HepG2 (cell line): ENCODE results near the gene RPL3. TPM values are rescaled to one million over a fixed set of nuclear protein-coding genes. Genes with fewer than 3 reads are reported as not detected.
A peak's percentile ranks its signal among the peaks of the same experiment; 100 is the strongest.

Experiments used
- ESRRA ChIP-seq: sonication (generic); formaldehyde crosslinking; IDR thresholded peaks from 2 replicates; pipeline ENCODE4 v1.5.1; 2020; ENCODE audit warnings: mild to moderate bottlenecking, low read depth, missing genetic modification reagents
- ETV5 ChIP-seq: IDR thresholded peaks from 2 replicates; pipeline ENCODE4 v1.6.1; 2018; ENCODE audit warnings: missing biosample characterization, missing genetic modification reagents, inconsistent platforms, borderline replicate concordance
- GZF1 ChIP-seq: sonication (generic); formaldehyde crosslinking; IDR thresholded peaks from 2 replicates; pipeline ENCODE4 v1.5.1; 2020; ENCODE audit warnings: mild to moderate bottlenecking, missing genetic modification reagents
- KDM1A ChIP-seq: IDR thresholded peaks from 2 replicates; pipeline ENCODE4 v1.6.1; 2016; ENCODE audit warnings: missing compliant biosample characterization
- MEF2D ChIP-seq: sonication (generic); formaldehyde crosslinking; IDR thresholded peaks from 2 replicates; pipeline ENCODE4 v1.5.1; 2020; ENCODE audit warnings: mild to moderate bottlenecking, missing genetic modification reagents
- MXI1 ChIP-seq: IDR thresholded peaks from 3 replicates; pipeline ENCODE4 v1.6.1; 2012; ENCODE audit warnings: low read depth, low read length, inconsistent platforms, borderline replicate concordance
- MZF1 ChIP-seq: sonication (generic); formaldehyde crosslinking; IDR thresholded peaks from 2 replicates; pipeline ENCODE4 v1.8.1; 2023; ENCODE audit warnings: mild to moderate bottlenecking, missing genetic modification reagents, borderline replicate concordance
- NFAT5 ChIP-seq: sonication (generic); formaldehyde crosslinking; IDR thresholded peaks from 2 replicates; pipeline ENCODE4 v1.4.0; 2020; ENCODE audit warnings: missing genetic modification reagents
- PHF8 ChIP-seq: sonication (generic); formaldehyde crosslinking; IDR thresholded peaks from 2 replicates; pipeline ENCODE4 v1.5.0; 2020; ENCODE audit warnings: missing genetic modification reagents
- PITX1 ChIP-seq: sonication (generic); formaldehyde crosslinking; IDR thresholded peaks from 2 replicates; pipeline ENCODE4 v1.5.1; 2020; ENCODE audit warnings: mild to moderate bottlenecking, missing genetic modification reagents
- RNF2 ChIP-seq: fragments of 450-650 bp; conservative IDR thresholded peaks from 2 replicates; pipeline ENCODE4 v1.6.1; 2016; ENCODE audit warnings: low read depth
- SMAD1 ChIP-seq: sonication (generic); formaldehyde crosslinking; IDR thresholded peaks from 2 replicates; pipeline ENCODE4 v1.4.0; 2020; ENCODE audit warnings: missing genetic modification reagents, low read depth, mild to moderate bottlenecking, borderline replicate concordance
- SOX6 ChIP-seq, 2 experiments: fragments of 450-650 bp in 1 of 2; sonication (generic) in 1 of 2; formaldehyde crosslinking in 1 of 2; IDR thresholded peaks; 2 replicates each; pipeline versions ENCODE4 v1.4.0 to v1.6.1; 2017 to 2020; ENCODE audit warnings: antibody characterized with exemption in 1 of 2, mild to moderate bottlenecking in 1 of 2, missing genetic modification reagents in 1 of 2
- SP4 ChIP-seq: sonication (generic); formaldehyde crosslinking; IDR thresholded peaks from 2 replicates; pipeline ENCODE4 v1.8.1; 2023; ENCODE audit warnings: mild to moderate bottlenecking, missing genetic modification reagents
- TCF12 ChIP-seq, 2 experiments: fragments of 450-650 bp in 1 of 2; sonication (generic) in 1 of 2; formaldehyde crosslinking in 1 of 2; IDR thresholded peaks; 2 replicates each; pipeline versions ENCODE4 v1.6.1 to v1.8.0; 2017 to 2022; ENCODE audit warnings: antibody characterized with exemption in 1 of 2, mild to moderate bottlenecking in 1 of 2, missing genetic modification reagents in 1 of 2, moderate library complexity in 1 of 2
- U2AF1 ChIP-seq: fragments of 200-400 bp; formaldehyde crosslinking; optimal IDR thresholded peaks from 2 replicates; pipeline ENCODE3; 2017; ENCODE audit warnings: mild to moderate bottlenecking, low read depth, low read length
- ZC3H4 ChIP-seq: sonication (generic); formaldehyde crosslinking; IDR thresholded peaks from 2 replicates; pipeline ENCODE4 v1.4.0; 2020; ENCODE audit warnings: missing genetic modification reagents, borderline replicate concordance
- ZKSCAN5 ChIP-seq: sonication (generic); formaldehyde crosslinking; IDR thresholded peaks from 2 replicates; pipeline ENCODE4 v1.5.1; 2020; ENCODE audit warnings: mild to moderate bottlenecking, missing genetic modification reagents
- ZNF569 ChIP-seq: sonication (generic); formaldehyde crosslinking; IDR thresholded peaks from 2 replicates; pipeline ENCODE4 v1.5.0; 2020; ENCODE audit warnings: mild to moderate bottlenecking, missing genetic modification reagents, moderate library complexity, borderline replicate concordance
- polyA plus RNA-seq, 8 experiments: library from polyadenylated mRNA; depleted of rRNA in 3 of 8; stranded (reverse) in 7 of 8; unstranded in 1 of 8; fragments of >200 nt; fragmentation: Illumina TruSeq in 4 of 8; extraction: Trizol in 4 of 8; gene quantifications; 2 replicates each; pipeline versions ENCODE4 v1.2.1 to v1.2.3, GENCODE V29; 2011 to 2016; ENCODE audit warnings: low read depth in 4 of 8, missing spikeins in 1 of 8, mixed read lengths in 1 of 8; ENCODE audit not compliant: insufficient read depth in 1 of 8
- total RNA-seq, 5 experiments: library from RNA; depleted of rRNA; stranded (reverse); fragments of >200 nt; fragmentation: Illumina TruSeq; extraction: Trizol; gene quantifications; 2 replicates each; pipeline ENCODE4 v1.2.3, GENCODE V29; 2016; ENCODE audit warnings: low read depth in 1 of 5
- TF ChIP-seq, protein P1 (sequence below): sonication (generic); formaldehyde crosslinking; IDR thresholded peaks from 2 replicates; pipeline ENCODE4 v1.4.0; 2020; ENCODE audit warnings: mild to moderate bottlenecking, missing genetic modification reagents, borderline replicate concordance
- TF ChIP-seq, protein P2 (sequence below): sonication (generic); formaldehyde crosslinking; IDR thresholded peaks from 2 replicates; pipeline ENCODE4 v1.5.0; 2020; ENCODE audit warnings: mild to moderate bottlenecking, missing genetic modification reagents, borderline replicate concordance

The RPL3 gene
- total and polyA plus RNA-seq, 2 of the 13 experiments (the other 11 are each of a cell fraction or from before 2014, with no cell fraction given), result 1,051 to 3,279 TPM

DNA sequence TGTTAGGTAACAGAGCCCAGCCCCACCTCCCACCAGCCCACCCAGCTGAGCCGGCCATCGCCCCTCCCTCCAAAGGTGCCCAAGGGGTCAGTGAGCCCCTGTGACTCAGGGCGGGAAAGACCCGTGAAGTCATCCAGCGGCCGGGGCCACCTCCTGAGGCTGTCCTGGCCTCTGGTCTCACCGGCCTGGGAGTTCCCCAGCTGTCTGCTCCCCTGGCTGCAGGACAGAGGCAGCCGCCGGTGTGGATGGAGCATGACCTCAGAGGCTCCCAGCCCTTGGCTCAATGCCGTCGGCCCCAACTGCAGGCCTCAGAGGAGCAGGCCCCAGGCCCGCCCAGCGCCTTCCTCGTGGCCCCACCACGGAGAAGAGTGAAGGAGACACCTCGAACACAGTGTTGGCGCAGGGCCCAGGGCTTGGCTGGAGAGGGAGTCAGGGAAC, 28.7 kb downstream of the RPL3 start (continued):
- 0 out of 2 replicates have a peak, but pooled peaks have one; percentile 68 for TF ChIP-seq MZF1 (CRISPR knock-in tag)
- TF ChIP-seq GZF1 (CRISPR knock-in tag), result 0 out of 2 replicates have a peak, but pooled peaks have one; percentile 38
- 0 out of 2 replicates have a peak, but pooled peaks have one; percentile 29 for TF ChIP-seq PHF8 (CRISPR knock-in tag)
- no peak for TF ChIP-seq TCF12 (IDR thresholded peaks at IDR 0.05)
- no peak for TF ChIP-seq TCF12 (CRISPR knock-in tag; IDR thresholded peaks at IDR 0.05)
- peak; percentile 40; the same call in 1 of the 2 replicates for TF ChIP-seq PITX1 (CRISPR knock-in tag)
- no peak for TF ChIP-seq SOX6 (IDR thresholded peaks at IDR 0.05)
- TF ChIP-seq SOX6 (CRISPR knock-in tag; IDR thresholded peaks at IDR 0.05), result peak; percentile 41
- TF ChIP-seq ZKSCAN5, result no peak
- 0 out of 2 replicates have a peak, but pooled peaks have one; percentile 36 for TF ChIP-seq SMAD1 (CRISPR knock-in tag)
- TF ChIP-seq U2AF1, result no peak
- no peak for TF ChIP-seq NFAT5 (CRISPR knock-in tag)
- TF ChIP-seq, protein P1, sequence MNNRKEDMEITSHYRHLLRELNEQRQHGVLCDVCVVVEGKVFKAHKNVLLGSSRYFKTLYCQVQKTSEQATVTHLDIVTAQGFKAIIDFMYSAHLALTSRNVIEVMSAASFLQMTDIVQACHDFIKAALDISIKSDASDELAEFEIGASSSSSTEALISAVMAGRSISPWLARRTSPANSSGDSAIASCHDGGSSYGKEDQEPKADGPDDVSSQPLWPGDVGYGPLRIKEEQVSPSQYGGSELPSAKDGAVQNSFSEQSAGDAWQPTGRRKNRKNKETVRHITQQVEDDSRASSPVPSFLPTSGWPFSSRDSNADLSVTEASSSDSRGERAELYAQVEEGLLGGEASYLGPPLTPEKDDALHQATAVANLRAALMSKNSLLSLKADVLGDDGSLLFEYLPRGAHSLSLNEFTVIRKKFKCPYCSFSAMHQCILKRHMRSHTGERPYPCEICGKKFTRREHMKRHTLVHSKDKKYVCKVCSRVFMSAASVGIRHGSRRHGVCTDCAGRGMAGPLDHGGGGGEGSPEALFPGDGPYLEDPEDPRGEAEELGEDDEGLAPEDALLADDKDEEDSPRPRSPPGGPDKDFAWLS, result peak; percentile 16; the same call in 1 of the 2 replicates
- peak; percentile 43; the same call in 1 of the 2 replicates for TF ChIP-seq ETV5
- peak; percentile 69; the same call in 1 of the 2 replicates for TF ChIP-seq MEF2D (CRISPR knock-in tag)
- no peak for TF ChIP-seq MXI1
- TF ChIP-seq ESRRA (CRISPR knock-in tag), result 0 out of 2 replicates have a peak, but pooled peaks have one; percentile 35
- TF ChIP-seq RNF2, result 0 out of 2 replicates have a peak, but pooled peaks have one; percentile 49
- TF ChIP-seq ZC3H4 (CRISPR knock-in tag), result no peak
- TF ChIP-seq, protein P2, sequence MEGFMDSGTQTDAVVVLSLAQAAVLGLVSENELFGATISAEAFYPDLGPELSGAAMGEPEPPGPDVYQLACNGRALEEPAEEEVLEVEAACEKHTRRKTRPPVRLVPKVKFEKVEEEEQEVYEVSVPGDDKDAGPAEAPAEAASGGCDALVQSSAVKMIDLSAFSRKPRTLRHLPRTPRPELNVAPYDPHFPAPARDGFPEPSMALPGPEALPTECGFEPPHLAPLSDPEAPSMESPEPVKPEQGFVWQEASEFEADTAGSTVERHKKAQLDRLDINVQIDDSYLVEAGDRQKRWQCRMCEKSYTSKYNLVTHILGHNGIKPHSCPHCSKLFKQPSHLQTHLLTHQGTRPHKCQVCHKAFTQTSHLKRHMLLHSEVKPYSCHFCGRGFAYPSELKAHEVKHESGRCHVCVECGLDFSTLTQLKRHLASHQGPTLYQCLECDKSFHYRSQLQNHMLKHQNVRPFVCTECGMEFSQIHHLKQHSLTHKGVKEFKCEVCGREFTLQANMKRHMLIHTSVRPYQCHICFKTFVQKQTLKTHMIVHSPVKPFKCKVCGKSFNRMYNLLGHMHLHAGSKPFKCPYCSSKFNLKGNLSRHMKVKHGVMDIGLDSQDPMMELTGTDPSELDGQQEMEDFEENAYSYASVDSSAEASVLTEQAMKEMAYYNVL (CRISPR knock-in tag), result no peak
- TF ChIP-seq KDM1A (CRISPR knock-in tag), result no peak
- 0 out of 2 replicates have a peak, but pooled peaks have one; percentile 14 for TF ChIP-seq SP4 (CRISPR knock-in tag)
- TF ChIP-seq ZNF569 (CRISPR knock-in tag), result no peak
